Skeletal muscle satellite cell (primary cell): ENCODE data around the gene EPM2AIP1.
A peak's percentile ranks its signal among the peaks of the same experiment; 100 is the strongest.

ENCODE experiments used
- H3K27me3 ChIP-seq: 2 replicates; pipeline ENCODE4 v1.7.0; 2013; ENCODE audit warnings: low read length; ENCODE audit not compliant: control insufficient read depth, insufficient read depth
- H3K36me3 ChIP-seq: 2 replicates; pipeline ENCODE4 v1.7.0; 2013; ENCODE audit warnings: mild to moderate bottlenecking, control low read depth, low read length; ENCODE audit not compliant: insufficient read depth
- H3K4me1 ChIP-seq: 2 replicates; pipeline ENCODE4 v1.7.0; 2013; ENCODE audit warnings: low read length; ENCODE audit not compliant: control insufficient read depth, insufficient read depth
- H3K4me2 ChIP-seq: 2 replicates; pipeline ENCODE4 v1.7.0; 2013; ENCODE audit warnings: mild to moderate bottlenecking, low read length
- H3K4me3 ChIP-seq: 2 replicates; pipeline ENCODE4 v1.7.0; 2013; ENCODE audit warnings: low read length
- H3K9ac ChIP-seq: 2 replicates; pipeline ENCODE4 v1.7.0; 2013; ENCODE audit warnings: mild to moderate bottlenecking, low read depth, low read length, moderate library complexity
- H3K9me3 ChIP-seq: replicated peaks from 2 replicates; pipeline ENCODE4 v1.7.0; 2013; ENCODE audit warnings: mild to moderate bottlenecking, control low read depth, low read length

The EPM2AIP1 gene

GRCh38 chr3:37028329-37028728 lies 35.4 kb upstream of the EPM2AIP1 start:
- Histone ChIP-seq H3K36me3 (peaks cover 63% of the 10 kb centered on the region), H3K9ac (no peak overlapping the region), H3K9me3 (no peaks in the 10 kb centered on the region), H3K4me1 (peaks cover 11% of the 10 kb centered on the region), H3K4me2 (no peak overlapping the region), H3K4me3 (no peak overlapping the region), H3K27me3 (no peaks in the 10 kb centered on the region)

- Histone ChIP-seq H3K4me2 (no peak overlapping the region), H3K27me3 (no peaks in the 10 kb centered on the region), H3K4me3 (no peak overlapping the region), H3K4me1 (peaks cover 11% of the 10 kb centered on the region), H3K9me3 (no peaks in the 10 kb centered on the region), H3K36me3 (peaks cover 69% of the 10 kb centered on the region), H3K9ac (no peak overlapping the region)
These were observed 33.9 kb upstream of the EPM2AIP1 start for GRCh38 chr3:37026851-37027250.

GRCh38 chr3:37025561-37026335 lies 32.8 kb upstream of the EPM2AIP1 start:
- no peak overlapping the region for H3K4me2 ChIP-seq
- no peaks in the 10 kb centered on the region for H3K9me3 ChIP-seq
- peaks cover 71% of the 10 kb centered on the region for H3K36me3 ChIP-seq
- H3K4me3 ChIP-seq: no peak overlapping the region
- H3K4me1 ChIP-seq: peaks cover 4% of the 10 kb centered on the region
- H3K9ac ChIP-seq: no peak overlapping the region
- H3K27me3 ChIP-seq: no peaks in the 10 kb centered on the region

- Histone ChIP-seq H3K36me3 (peaks cover 78% of the 10 kb centered on the region), H3K27me3 (no peaks in the 10 kb centered on the region), H3K4me2 (no peak overlapping the region), H3K9ac (no peak overlapping the region), H3K4me3 (no peak overlapping the region), H3K4me1 (no peaks in the 10 kb centered on the region), H3K9me3 (no peaks in the 10 kb centered on the region)
These were observed 32.0 kb upstream of the EPM2AIP1 start for GRCh38 chr3:37024820-37025405.

- Histone ChIP-seq H3K9me3 (no peaks in the 10 kb centered on the region), H3K4me2 (no peak overlapping the region), H3K4me1 (no peaks in the 10 kb centered on the region), H3K4me3 (no peak overlapping the region), H3K27me3 (no peaks in the 10 kb centered on the region), H3K36me3 (peaks cover 77% of the 10 kb centered on the region), H3K9ac (no peak overlapping the region)
These were observed 31.2 kb upstream of the EPM2AIP1 start for GRCh38 chr3:37024092-37024491.

GRCh38 chr3:37017683-37018082 lies 24.8 kb upstream of the EPM2AIP1 start:
- Histone ChIP-seq H3K4me2 (no peak overlapping the region), H3K9me3 (no peaks in the 10 kb centered on the region), H3K4me1 (no peaks in the 10 kb centered on the region), H3K9ac (no peak overlapping the region), H3K27me3 (no peaks in the 10 kb centered on the region), H3K4me3 (no peak overlapping the region), H3K36me3 (peaks cover 76% of the 10 kb centered on the region)

GRCh38 chr3:37016903-37017302 lies 24.0 kb upstream of the EPM2AIP1 start:
- Histone ChIP-seq H3K4me3 (no peak overlapping the region), H3K27me3 (no peaks in the 10 kb centered on the region), H3K9ac (no peak overlapping the region), H3K4me2 (no peak overlapping the region), H3K9me3 (no peaks in the 10 kb centered on the region), H3K36me3 (peaks cover 76% of the 10 kb centered on the region), H3K4me1 (no peaks in the 10 kb centered on the region)

- Histone ChIP-seq H3K36me3 (peaks cover 73% of the 10 kb centered on the region), H3K4me2 (no peak overlapping the region), H3K27me3 (no peaks in the 10 kb centered on the region), H3K4me1 (no peaks in the 10 kb centered on the region), H3K4me3 (no peak overlapping the region), H3K9ac (no peak overlapping the region), H3K9me3 (no peaks in the 10 kb centered on the region)
These were observed 22.7 kb upstream of the EPM2AIP1 start for GRCh38 chr3:37015642-37016041.

- Histone ChIP-seq H3K4me3 (no peak overlapping the region), H3K9me3 (no peaks in the 10 kb centered on the region), H3K27me3 (no peaks in the 10 kb centered on the region), H3K4me2 (no peak overlapping the region), H3K9ac (no peak overlapping the region), H3K4me1 (no peaks in the 10 kb centered on the region), H3K36me3 (peaks cover 64% of the 10 kb centered on the region)
These were observed 21.7 kb upstream of the EPM2AIP1 start for GRCh38 chr3:37014620-37015019.

GRCh38 chr3:36993326-36994283 lies 674 bp upstream of the EPM2AIP1 start, which contains the start of gene MLH1:
Gene MLH1, plus strand, starts transcription at chr3:36993518. Its CDS starts 30 bp downstream, at chr3:36993548.
- H3K36me3 ChIP-seq: peaks cover 24% of the 10 kb centered on the region
- H3K4me3 ChIP-seq: peak within 1 kb of the TSS; percentile 80
- H3K9me3 ChIP-seq: no peaks in the 10 kb centered on the region
- peak within 1 kb of the TSS; percentile 84 for H3K4me2 ChIP-seq
- peak within 1 kb of the TSS; percentile 92 for H3K9ac ChIP-seq
- H3K4me1 ChIP-seq: peaks cover 32% of the 10 kb centered on the region
- H3K27me3 ChIP-seq: no peaks in the 10 kb centered on the region
